IPS-NIHi11 (cell line): Measurements from ENCODE around the gene GINS2.

Experiments
- DNase-seq: peaks from one replicate; pipeline ENCODE4 v3.0.0; 2012; ENCODE audit warnings: mixed read lengths, low spot score

GINS2 gene

GRCh38 chr16:85640254-85640558, 48.5 kb downstream of the GINS2 start:
- no peak for DNase-seq

GRCh38 chr16:85639529-85640253, 49.1 kb downstream of the GINS2 start:
- no peak for DNase-seq

- DNase-seq, result no peak
Measured at GRCh38 chr16:85638695-85639409, 49.9 kb downstream of the GINS2 start.

GRCh38 chr16:85637808-85638647, 50.7 kb downstream of the GINS2 start:
- no peak for DNase-seq

- no peak for DNase-seq
Measured at GRCh38 chr16:85637061-85637807, 51.5 kb downstream of the GINS2 start.

- DNase-seq, result no peak
Measured at GRCh38 chr16:85636234-85636812, 52.4 kb downstream of the GINS2 start.

- no peak for DNase-seq
Measured at GRCh38 chr16:85635545-85636140, 53.1 kb downstream of the GINS2 start.

- peak; percentile 74 for DNase-seq
Measured at GRCh38 chr16:85634747-85635544, 53.8 kb downstream of the GINS2 start.

GRCh38 chr16:85633888-85634287, 54.9 kb downstream of the GINS2 start:
- DNase-seq, result no peak

- DNase-seq, result no peak
Measured at GRCh38 chr16:85633438-85633743, 55.4 kb downstream of the GINS2 start.

GRCh38 chr16:85632709-85633437, 55.9 kb downstream of the GINS2 start:
- DNase-seq, result no peak

GRCh38 chr16:85631802-85632393, 56.9 kb downstream of the GINS2 start:
- no peak for DNase-seq

GRCh38 chr16:85631230-85631629, 57.5 kb downstream of the GINS2 start:
- DNase-seq, result no peak

- no peak for DNase-seq
Measured at GRCh38 chr16:85629853-85630252, 58.9 kb downstream of the GINS2 start.

GRCh38 chr16:85629326-85629725, 59.4 kb downstream of the GINS2 start:
- no peak for DNase-seq

GRCh38 chr16:85628645-85629044, 60.1 kb downstream of the GINS2 start:
- no peak for DNase-seq

- no peak for DNase-seq
Measured at GRCh38 chr16:85628265-85628556, 60.5 kb downstream of the GINS2 start.

- no peak for DNase-seq
Measured at GRCh38 chr16:85627526-85628264, 61.1 kb downstream of the GINS2 start.

GRCh38 chr16:85627089-85627488, 61.7 kb downstream of the GINS2 start:
- DNase-seq, result no peak
